ENCODE results near the gene NHSL1. TPM values are rescaled to one million over a fixed set of nuclear protein-coding genes. Genes with fewer than 3 reads are reported as not detected.

The NHSL1 gene
- total RNA-seq, 4 donors from 2014 or later: 73.2 to 117 (median 98.0) TPM

DNA sequence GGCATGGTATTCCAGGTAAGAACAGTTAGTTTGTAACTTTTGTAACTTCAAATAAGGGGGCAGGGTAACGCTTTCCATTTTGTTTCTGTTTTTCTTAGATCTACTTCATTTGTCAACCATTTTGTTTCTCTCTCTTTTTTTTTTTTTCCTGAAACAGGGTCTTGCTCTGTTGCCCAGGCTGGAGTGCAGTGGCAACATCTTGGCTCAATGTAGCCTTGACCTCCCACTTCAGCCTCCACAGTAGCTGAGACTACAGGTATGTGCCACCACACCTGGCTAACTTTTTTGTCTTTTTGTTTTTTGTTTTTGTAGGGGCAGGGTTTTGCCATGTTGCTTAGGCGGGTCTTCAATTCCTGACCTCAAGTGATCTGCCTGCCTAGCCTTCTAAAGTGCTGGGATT, 32.1 kb upstream of the NHSL1 start:
- no peaks in the 10 kb centered on the region for H3K27me3 ChIP-seq
- H3K36me3 ChIP-seq: no peaks in the 10 kb centered on the region
- TF ChIP-seq, protein P1, sequence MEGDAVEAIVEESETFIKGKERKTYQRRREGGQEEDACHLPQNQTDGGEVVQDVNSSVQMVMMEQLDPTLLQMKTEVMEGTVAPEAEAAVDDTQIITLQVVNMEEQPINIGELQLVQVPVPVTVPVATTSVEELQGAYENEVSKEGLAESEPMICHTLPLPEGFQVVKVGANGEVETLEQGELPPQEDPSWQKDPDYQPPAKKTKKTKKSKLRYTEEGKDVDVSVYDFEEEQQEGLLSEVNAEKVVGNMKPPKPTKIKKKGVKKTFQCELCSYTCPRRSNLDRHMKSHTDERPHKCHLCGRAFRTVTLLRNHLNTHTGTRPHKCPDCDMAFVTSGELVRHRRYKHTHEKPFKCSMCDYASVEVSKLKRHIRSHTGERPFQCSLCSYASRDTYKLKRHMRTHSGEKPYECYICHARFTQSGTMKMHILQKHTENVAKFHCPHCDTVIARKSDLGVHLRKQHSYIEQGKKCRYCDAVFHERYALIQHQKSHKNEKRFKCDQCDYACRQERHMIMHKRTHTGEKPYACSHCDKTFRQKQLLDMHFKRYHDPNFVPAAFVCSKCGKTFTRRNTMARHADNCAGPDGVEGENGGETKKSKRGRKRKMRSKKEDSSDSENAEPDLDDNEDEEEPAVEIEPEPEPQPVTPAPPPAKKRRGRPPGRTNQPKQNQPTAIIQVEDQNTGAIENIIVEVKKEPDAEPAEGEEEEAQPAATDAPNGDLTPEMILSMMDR (IDR thresholded peaks at IDR 0.05): no peak
- TF ChIP-seq POLR2AphosphoS5 (IDR thresholded peaks at IDR 0.05): no peak
- no peak overlapping the region for H3K4me3 ChIP-seq
- H3K4me1 ChIP-seq: peaks cover 0 to 17% (median 0%) of the 10 kb centered on the region in 4 donors
- H3K9me3 ChIP-seq: no peaks in the 10 kb centered on the region
- no peak overlapping the region for H3K27ac ChIP-seq
- 97 to 100% methylated on average over 2 of the region's 2 CpGs for WGBS, 2 donors (ENCODE audit: low coverage in 1 of 2)
- in situ Hi-C loops (cut with MboI; ENCODE audit: low pct_ligation_motif_present in 1 of 4, low pct_unique_long_range_greater_than_20kb in 1 of 4, low sequenced_read_pairs in 3 of 4) (no loop called here), intact Hi-C loops (cut with DNase I; ENCODE audit: low total_unique reads) (no loop called here)
- no peak for DNase-seq

DNA sequence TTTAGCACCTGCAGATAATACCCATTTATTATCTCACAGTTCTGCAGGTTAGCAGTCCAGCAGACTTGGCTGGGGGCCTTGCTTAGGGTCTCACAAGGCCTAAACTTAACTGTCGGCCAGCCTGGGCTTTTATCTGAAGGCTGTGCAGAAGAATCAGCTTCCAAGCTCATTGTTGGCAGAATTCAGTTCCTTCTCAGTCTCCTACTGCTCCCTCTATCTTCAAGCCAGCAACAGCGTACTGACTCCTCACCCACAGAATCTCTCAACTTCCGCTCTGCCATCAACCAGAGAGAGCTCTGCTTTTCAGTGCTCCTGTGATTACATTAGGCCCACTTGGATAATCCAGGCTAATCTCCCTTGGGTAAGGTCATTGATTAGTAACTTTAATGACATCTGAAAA, 30.2 kb upstream of the NHSL1 start:
- H3K4me3 ChIP-seq: no peak overlapping the region
- no peaks in the 10 kb centered on the region for H3K36me3 ChIP-seq
- WGBS, 2 donors (ENCODE audit: low coverage in 1 of 2): 97% methylated on average over 3 of the region's 3 CpGs; no CpG with 5 or more reads in 1 of the 2 donors
- in situ Hi-C loops (cut with MboI; ENCODE audit: low pct_ligation_motif_present in 1 of 4, low pct_unique_long_range_greater_than_20kb in 1 of 4, low sequenced_read_pairs in 3 of 4) (loop anchor here in 1 of 4 donors (10.0 kb wide), 1 partner anchor 415 kb away; no protein-coding TSS in a partner anchor), intact Hi-C loops (cut with DNase I; ENCODE audit: low total_unique reads) (no loop called here)
- TF ChIP-seq POLR2A (IDR thresholded peaks at IDR 0.05): no peak
- TF ChIP-seq, protein P1 (IDR thresholded peaks at IDR 0.05): no peak
- TF ChIP-seq EP300 (IDR thresholded peaks at IDR 0.05; ENCODE audit: low read depth): no peak
- no peak for TF ChIP-seq POLR2AphosphoS5 (IDR thresholded peaks at IDR 0.05)
- no peak for DNase-seq
- H3K27me3 ChIP-seq: no peaks in the 10 kb centered on the region
- H3K4me1 ChIP-seq: peaks cover 0 to 6% (median 0%) of the 10 kb centered on the region in 4 donors
- H3K9me3 ChIP-seq: no peaks in the 10 kb centered on the region
- no peak overlapping the region for H3K27ac ChIP-seq

DNA sequence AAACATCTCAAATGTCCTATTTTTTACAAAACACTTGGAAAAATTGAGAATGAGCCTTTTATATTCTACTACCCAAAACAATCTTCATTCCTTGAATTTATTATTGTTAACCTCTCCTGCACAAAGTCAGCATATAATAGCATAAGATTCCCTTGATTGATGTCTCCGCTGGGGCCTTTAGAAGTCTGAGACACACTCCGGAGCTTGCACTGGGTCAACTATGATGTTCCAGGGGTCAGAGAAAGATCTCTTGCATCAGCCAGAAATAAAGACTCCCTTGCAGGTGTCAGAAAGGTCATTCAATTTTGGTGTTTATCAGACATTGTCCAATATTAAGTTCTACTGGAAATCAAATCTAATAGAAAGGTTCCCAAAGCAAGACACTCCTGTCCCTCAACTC, 29.7 kb upstream of the NHSL1 start:
- Histone ChIP-seq H3K27me3 (no peaks in the 10 kb centered on the region), H3K4me1 (peaks cover 0 to 6% (median 0%) of the 10 kb centered on the region in 4 donors), H3K36me3 (no peaks in the 10 kb centered on the region), H3K4me3 (no peak overlapping the region), H3K27ac (no peak overlapping the region), H3K9me3 (no peaks in the 10 kb centered on the region)
- 93 to 100% methylated on average over 1 to 2 of the region's 2 CpGs for WGBS, 2 donors (ENCODE audit: low coverage in 1 of 2)
- intact Hi-C loops (cut with DNase I; ENCODE audit: low total_unique reads): no loop called here
- TF ChIP-seq POLR2AphosphoS5 (IDR thresholded peaks at IDR 0.05): no peak
- TF ChIP-seq EP300 (IDR thresholded peaks at IDR 0.05; ENCODE audit: low read depth): no peak
- in situ Hi-C loops (cut with MboI; ENCODE audit: low pct_ligation_motif_present in 1 of 4, low pct_unique_long_range_greater_than_20kb in 1 of 4, low sequenced_read_pairs in 3 of 4): loop anchor here in 1 of 4 donors (10.0 kb wide), 1 partner anchor 414 kb away; no protein-coding TSS in a partner anchor
- no peak for DNase-seq

DNA sequence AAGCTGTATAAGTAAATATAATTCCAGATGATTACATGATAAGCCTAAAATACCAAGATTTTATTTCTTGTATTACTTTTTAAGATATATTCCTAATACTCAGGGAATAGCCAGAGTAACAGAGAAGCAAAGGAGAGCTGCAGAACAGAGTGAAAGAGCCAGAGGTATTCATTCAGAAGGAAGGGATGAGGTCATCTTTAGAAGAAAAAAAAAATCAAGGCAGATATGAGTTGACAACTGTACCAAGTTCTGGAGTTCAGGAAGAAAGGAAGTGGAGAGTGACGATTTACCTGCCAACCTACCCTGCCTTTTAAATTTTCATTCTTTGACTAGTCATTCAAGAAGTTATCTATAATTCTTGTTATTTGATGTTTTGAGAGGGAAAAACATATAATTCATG, 28.8 kb upstream of the NHSL1 start:
- in situ Hi-C loops (cut with MboI; ENCODE audit: low pct_ligation_motif_present in 1 of 4, low pct_unique_long_range_greater_than_20kb in 1 of 4, low sequenced_read_pairs in 3 of 4) (loop anchor here in 1 of 4 donors (10.0 kb wide), 1 partner anchor 413 kb away; no protein-coding TSS in a partner anchor), intact Hi-C loops (cut with DNase I; ENCODE audit: low total_unique reads) (no loop called here)
- 40 to 50% methylated on average over 1 of the region's 1 CpG for WGBS, 2 donors (ENCODE audit: low coverage in 1 of 2)
- peaks cover 0 to 7% (median 0%) of the 10 kb centered on the region in 4 donors for H3K4me1 ChIP-seq
- no peak overlapping the region for H3K27ac ChIP-seq
- H3K36me3 ChIP-seq: no peaks in the 10 kb centered on the region
- H3K27me3 ChIP-seq: no peaks in the 10 kb centered on the region
- no peak for DNase-seq
- no peaks in the 10 kb centered on the region for H3K9me3 ChIP-seq
- no peak overlapping the region for H3K4me3 ChIP-seq
- TF ChIP-seq, protein P1 (IDR thresholded peaks at IDR 0.05): no peak
- TF ChIP-seq POLR2AphosphoS5 (IDR thresholded peaks at IDR 0.05) (no peak), EP300 (IDR thresholded peaks at IDR 0.05; ENCODE audit: low read depth) (no peak), POLR2A (IDR thresholded peaks at IDR 0.05) (no peak)

Measured in transverse colon (tissue), 4 donors.